H9 (cell line): ENCODE results near the gene BEST2. TPM values are rescaled to one million over a fixed set of nuclear protein-coding genes. Genes with fewer than 3 reads are reported as not detected.

Experiments
- DNase-seq: peaks from one replicate; pipeline ENCODE4 v3.0.0-alpha.2; 2017
- H2AFZ ChIP-seq: one replicate; pipeline ENCODE4 v1.6.1; 2013; ENCODE audit warnings: mild to moderate bottlenecking, low read length, control low read depth, moderate library complexity
- H2AK5ac ChIP-seq: 2 replicates; pipeline ENCODE4 v1.6.1; 2013; ENCODE audit warnings: low read length, control low read depth, mixed read lengths; ENCODE audit not compliant: insufficient read length
- H2BK120ac ChIP-seq: one replicate; pipeline ENCODE4 v1.6.1; 2013; ENCODE audit warnings: low read depth, mild to moderate bottlenecking, low read length, control low read depth, inconsistent platforms; ENCODE audit not compliant: poor library complexity, severe bottlenecking
- H2BK12ac ChIP-seq: 2 replicates; pipeline ENCODE4 v1.6.1; 2013; ENCODE audit warnings: low read length, control low read depth, mixed read lengths, low read depth; ENCODE audit not compliant: insufficient read length
- H2BK15ac ChIP-seq: 2 replicates; pipeline ENCODE4 v1.6.1; 2013; ENCODE audit warnings: low read depth, low read length, control low read depth
- H2BK20ac ChIP-seq: one replicate; pipeline ENCODE4 v1.6.1; 2013; ENCODE audit warnings: low read depth, mild to moderate bottlenecking, low read length, control low read depth, inconsistent platforms; ENCODE audit not compliant: poor library complexity, severe bottlenecking
- H2BK5ac ChIP-seq: 2 replicates; pipeline ENCODE4 v1.6.1; 2013; ENCODE audit warnings: low read length, control low read depth, mixed read lengths; ENCODE audit not compliant: insufficient read length
- H3K14ac ChIP-seq: 2 replicates; pipeline ENCODE4 v1.6.1; 2013; ENCODE audit warnings: low read length, control low read depth; ENCODE audit not compliant: insufficient read depth
- H3K18ac ChIP-seq: 2 replicates; pipeline ENCODE4 v1.6.1; 2013; ENCODE audit warnings: low read depth, mild to moderate bottlenecking, mixed read lengths, low read length, control low read depth; ENCODE audit not compliant: insufficient read length
- H3K23ac ChIP-seq: 2 replicates; pipeline ENCODE4 v1.6.1; 2013; ENCODE audit warnings: low read length, control low read depth, mixed read lengths, low read depth; ENCODE audit not compliant: insufficient read length
- H3K23me2 ChIP-seq: 2 replicates; pipeline ENCODE4 v1.6.1; 2013; ENCODE audit warnings: low read depth, mild to moderate bottlenecking, mixed read lengths, low read length, control low read depth; ENCODE audit not compliant: insufficient read length, poor library complexity, severe bottlenecking
- H3K27ac ChIP-seq: 2 replicates; pipeline ENCODE4 v1.5.1; 2013; ENCODE audit warnings: low read length, control low read depth, mixed read lengths, low read depth; ENCODE audit not compliant: insufficient read length
- H3K27me3 ChIP-seq: 2 replicates; pipeline ENCODE4 v1.6.1; 2013; ENCODE audit warnings: low read length, control low read depth, inconsistent platforms; ENCODE audit not compliant: insufficient read depth
- H3K4ac ChIP-seq: 2 replicates; pipeline ENCODE4 v1.6.1; 2013; ENCODE audit warnings: low read depth, mild to moderate bottlenecking, control low read depth, inconsistent platforms, low read length, moderate library complexity
- H3K4me1 ChIP-seq: 2 replicates; pipeline ENCODE4 v1.6.1; 2013; ENCODE audit warnings: low read length, control low read depth, inconsistent platforms; ENCODE audit not compliant: insufficient read depth
- H3K4me2 ChIP-seq: 2 replicates; pipeline ENCODE4 v1.6.1; 2013; ENCODE audit warnings: low read length, control low read depth, mixed read lengths; ENCODE audit not compliant: insufficient read length, insufficient read depth
- H3K56ac ChIP-seq: 2 replicates; pipeline ENCODE4 v1.6.1; 2013; ENCODE audit warnings: low read depth, mild to moderate bottlenecking, mixed read lengths, low read length, control low read depth; ENCODE audit not compliant: insufficient read length
- H3K79me1 ChIP-seq: 2 replicates; pipeline ENCODE4 v1.6.1; 2013; ENCODE audit warnings: low read depth, mild to moderate bottlenecking, moderate library complexity, low read length, control low read depth, inconsistent platforms; ENCODE audit not compliant: insufficient read depth, poor library complexity, severe bottlenecking
- H3K79me2 ChIP-seq: 2 replicates; pipeline ENCODE4 v1.6.1; 2013; ENCODE audit warnings: low read length, control low read depth, inconsistent platforms; ENCODE audit not compliant: insufficient read depth
- H3K9ac ChIP-seq: 2 replicates; pipeline ENCODE4 v1.6.1; 2013; ENCODE audit warnings: low read length, control low read depth, mixed read lengths; ENCODE audit not compliant: insufficient read length; ENCODE audit errors: extremely low read depth
- H3K9me3 ChIP-seq: one replicate; pipeline ENCODE4 v1.6.1; 2013; ENCODE audit warnings: low read depth, low read length, inconsistent platforms; ENCODE audit not compliant: control insufficient read depth
- H3T11ph ChIP-seq: one replicate; pipeline ENCODE4 v1.6.1; 2013; ENCODE audit warnings: mild to moderate bottlenecking, low read length, control low read depth, inconsistent platforms
- H4K20me1 ChIP-seq: one replicate; pipeline ENCODE4 v1.6.1; 2013; ENCODE audit not compliant: control insufficient read depth, insufficient read length, insufficient read depth
- H4K5ac ChIP-seq: 2 replicates; pipeline ENCODE4 v1.6.1; 2013; ENCODE audit warnings: low read depth, mild to moderate bottlenecking, mixed read lengths, low read length, control low read depth; ENCODE audit not compliant: insufficient read length
- H4K8ac ChIP-seq: replicated peaks from 2 replicates; pipeline ENCODE4 v1.6.1; 2013; ENCODE audit warnings: low read length, control low read depth, mixed read lengths, low read depth; ENCODE audit not compliant: insufficient read length
- H4K91ac ChIP-seq: 2 replicates; pipeline ENCODE4 v1.6.1; 2013; ENCODE audit warnings: low read depth, mild to moderate bottlenecking, moderate library complexity, mixed read lengths, low read length, control low read depth; ENCODE audit not compliant: insufficient read length
- H3K27ac Mint-ChIP-seq, 3 experiments: 2 replicates in 2 of 3; 3 replicates in 1 of 3; pipeline ENCODE4 v1.8.0; 2020 to 2021; ENCODE audit warnings: mixed read lengths in 3 of 3, mild to moderate bottlenecking in 1 of 3, moderate library complexity in 1 of 3
- H3K27me3 Mint-ChIP-seq: 2 replicates; pipeline ENCODE4 v1.8.0; 2021; ENCODE audit warnings: low read depth, mild to moderate bottlenecking, moderate library complexity, mixed read lengths
- H3K36me3 Mint-ChIP-seq, 3 experiments: 2 replicates in 2 of 3; 3 replicates in 1 of 3; pipeline ENCODE4 v1.8.0; 2020 to 2021; ENCODE audit warnings: low read depth in 3 of 3, mixed read lengths in 3 of 3; ENCODE audit not compliant: insufficient read depth in 1 of 3
- H3K4me1 Mint-ChIP-seq, 2 experiments: 2 replicates each; pipeline ENCODE4 v1.8.0; 2020; ENCODE audit warnings: mixed read lengths in 2 of 2
- H3K4me3 Mint-ChIP-seq, 2 experiments: 2 replicates in 1 of 2; 3 replicates in 1 of 2; pipeline ENCODE4 v1.8.0; 2020 to 2021; ENCODE audit warnings: mild to moderate bottlenecking in 2 of 2, mixed read lengths in 2 of 2, moderate library complexity in 1 of 2
- H3K9me3 Mint-ChIP-seq, 2 experiments: 2 replicates in 1 of 2; 3 replicates in 1 of 2; pipeline ENCODE4 v1.8.0; 2020; ENCODE audit warnings: mild to moderate bottlenecking in 2 of 2, mixed read lengths in 2 of 2, moderate library complexity in 1 of 2
- CTCF ChIP-seq: fragments of 200-600 bp; sonication (generic); conservative IDR thresholded peaks from 3 replicates; pipeline ENCODE4 v1.8.0; 2021; ENCODE audit warnings: antibody characterized with exemption, mild to moderate bottlenecking
- WGBS: extraction: QIAGEN DNeasy Blood & Tissue Kit; methylation state at CpG from one replicate; pipeline ENCODE4 v1.1.7; 2013; ENCODE audit warnings: missing lambda C conversion rate, low lambda C conversion rate, mixed read lengths; ENCODE audit not compliant: insufficient read length; ENCODE audit errors: extremely low coverage; 5-methylcytosine and 5-hydroxymethylcytosine counted together
- total RNA-seq: library from RNA; stranded (reverse); gene quantifications from 2 replicates; pipeline ENCODE4 v1.2.1, GENCODE V29; 2021

BEST2 gene
- total RNA-seq, 1 experiment from 2014 or later, result 1.6 TPM

GRCh38 chr19:12763100-12763499 lies 11.5 kb downstream of the BEST2 start:
- peaks cover 0 to 3% of the 10 kb centered on the region in 2 experiments; a peak in 2 of 5 replicates for H3K9me3 Mint-ChIP-seq
- H3K4ac ChIP-seq, result no peak overlapping the region
- H3K27me3 Mint-ChIP-seq, result no peaks in the 10 kb centered on the region; the same call in 1 of the 2 replicates
- H3K23me2 ChIP-seq, result no peaks in the 10 kb centered on the region
- DNase-seq, result no peak
- no peak overlapping the region for H3K27ac Mint-ChIP-seq
- no peak overlapping the region for H2AFZ ChIP-seq
- H3K4me1 ChIP-seq, result no peaks in the 10 kb centered on the region; the same call in 1 of the 2 replicates
- H2BK12ac ChIP-seq, result no peak overlapping the region
- H3K79me1 ChIP-seq, result no peaks in the 10 kb centered on the region
- no peak overlapping the region for H3K9ac ChIP-seq
- no peak overlapping the region for H2BK120ac ChIP-seq
- no peak overlapping the region for H3K56ac ChIP-seq
- no peak overlapping the region for H4K91ac ChIP-seq
- no CpG with 5 or more reads among the region's 11 CpGs for WGBS
- H3K18ac ChIP-seq, result no peak overlapping the region
- no peaks in the 10 kb centered on the region for H3K79me2 ChIP-seq
- no peak overlapping the region for H2BK15ac ChIP-seq
- H2AK5ac ChIP-seq, result no peak overlapping the region
- no peak for TF ChIP-seq CTCF
- no peak overlapping the region for H2BK5ac ChIP-seq
- no peak overlapping the region for H3K4me2 ChIP-seq
- H3K23ac ChIP-seq, result no peak overlapping the region
- H3K36me3 Mint-ChIP-seq, result peaks cover 28 to 58% (median 55%) of the 10 kb centered on the region in 3 experiments
- no peak overlapping the region for H3K4me3 Mint-ChIP-seq
- no peak overlapping the region for H3K14ac ChIP-seq
- no peaks in the 10 kb centered on the region for H3K27me3 ChIP-seq
- no peak overlapping the region for H4K5ac ChIP-seq
- H3K9me3 ChIP-seq, result no peaks in the 10 kb centered on the region
- no peak overlapping the region for H3K27ac ChIP-seq
- no peak overlapping the region for H3T11ph ChIP-seq
- no peak overlapping the region for H2BK20ac ChIP-seq
- peaks cover 2 to 12% of the 10 kb centered on the region in 2 experiments for H3K4me1 Mint-ChIP-seq
- H4K20me1 ChIP-seq, result no peaks in the 10 kb centered on the region
- H4K8ac ChIP-seq, result no peak overlapping the region
